Neural cell (in vitro differentiated cells): ENCODE measurements around the gene PPL.

Experiments
- EZH2 ChIP-seq: fragments of 200-600, 300-800 bp; shearing (Covaris generic), sonication (generic); IDR thresholded peaks from 2 replicates; pipeline ENCODE4 v1.6.1; 2014; ENCODE audit warnings: antibody characterized with exemption, low read length, borderline replicate concordance, mild to moderate bottlenecking; ENCODE audit not compliant: insufficient read depth, poor library complexity, severe bottlenecking
- TF ChIP-seq, protein P1 (sequence below): fragments of 450-650 bp; IDR thresholded peaks from 2 replicates; pipeline ENCODE4 v1.5.1; 2014; ENCODE audit warnings: antibody characterized with exemption, mild to moderate bottlenecking, moderate library complexity; ENCODE audit not compliant: poor library complexity, severe bottlenecking

DNA sequence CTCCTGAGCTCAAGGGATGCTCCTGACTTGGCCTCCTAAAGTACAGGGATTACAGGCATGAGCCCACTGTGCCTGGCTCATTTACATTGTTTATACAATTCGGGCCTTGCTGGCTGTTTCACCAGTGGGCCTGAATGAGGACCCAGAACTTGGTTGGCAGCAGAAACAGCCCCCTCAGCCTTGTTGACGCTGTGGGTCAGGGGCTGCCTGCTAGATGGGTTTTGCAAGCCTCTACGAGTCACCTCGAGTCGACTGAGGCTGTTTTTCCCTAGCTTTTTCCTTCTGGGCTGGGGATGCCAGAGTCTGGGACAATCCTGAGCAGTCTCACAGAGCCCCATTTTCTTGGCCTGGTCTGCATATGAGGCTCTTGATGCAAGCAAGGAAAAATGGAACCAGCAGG is 16.1 kb downstream of the PPL start:
- TF ChIP-seq EZH2: no peak
- TF ChIP-seq, protein P1, sequence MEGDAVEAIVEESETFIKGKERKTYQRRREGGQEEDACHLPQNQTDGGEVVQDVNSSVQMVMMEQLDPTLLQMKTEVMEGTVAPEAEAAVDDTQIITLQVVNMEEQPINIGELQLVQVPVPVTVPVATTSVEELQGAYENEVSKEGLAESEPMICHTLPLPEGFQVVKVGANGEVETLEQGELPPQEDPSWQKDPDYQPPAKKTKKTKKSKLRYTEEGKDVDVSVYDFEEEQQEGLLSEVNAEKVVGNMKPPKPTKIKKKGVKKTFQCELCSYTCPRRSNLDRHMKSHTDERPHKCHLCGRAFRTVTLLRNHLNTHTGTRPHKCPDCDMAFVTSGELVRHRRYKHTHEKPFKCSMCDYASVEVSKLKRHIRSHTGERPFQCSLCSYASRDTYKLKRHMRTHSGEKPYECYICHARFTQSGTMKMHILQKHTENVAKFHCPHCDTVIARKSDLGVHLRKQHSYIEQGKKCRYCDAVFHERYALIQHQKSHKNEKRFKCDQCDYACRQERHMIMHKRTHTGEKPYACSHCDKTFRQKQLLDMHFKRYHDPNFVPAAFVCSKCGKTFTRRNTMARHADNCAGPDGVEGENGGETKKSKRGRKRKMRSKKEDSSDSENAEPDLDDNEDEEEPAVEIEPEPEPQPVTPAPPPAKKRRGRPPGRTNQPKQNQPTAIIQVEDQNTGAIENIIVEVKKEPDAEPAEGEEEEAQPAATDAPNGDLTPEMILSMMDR: no peak
